HepG2 (cell line): ENCODE data around the gene NBPF1. TPM values are rescaled to one million over a fixed set of nuclear protein-coding genes. Genes with fewer than 3 reads are reported as not detected.

Source experiments
- GATAD2A ChIP-seq: IDR thresholded peaks from 2 replicates; pipeline ENCODE4 v1.6.1; 2016
- HDAC2 ChIP-seq: sonication (generic); formaldehyde crosslinking; IDR thresholded peaks from 2 replicates; pipeline ENCODE4 v1.4.0; 2020; ENCODE audit warnings: missing genetic modification reagents
- PHF20 ChIP-seq: sonication (generic); formaldehyde crosslinking; IDR thresholded peaks from 2 replicates; pipeline ENCODE4 v1.5.0; 2020; ENCODE audit warnings: mild to moderate bottlenecking, missing genetic modification reagents
- TAF15 ChIP-seq: fragments of 200-400 bp; formaldehyde crosslinking; IDR thresholded peaks from one replicate; pipeline ENCODE4 v1.6.1; 2018; ENCODE audit warnings: mild to moderate bottlenecking, low read depth, low read length; ENCODE audit not compliant: poor library complexity, severe bottlenecking
- XBP1 ChIP-seq: sonication (generic); formaldehyde crosslinking; IDR thresholded peaks from 2 replicates; pipeline ENCODE4 v1.5.0; 2020; ENCODE audit warnings: missing genetic modification reagents
- ZNF207 ChIP-seq: fragments of 450-650 bp; IDR thresholded peaks from 2 replicates; pipeline ENCODE4 v1.6.1; 2016; ENCODE audit warnings: antibody characterized with exemption, borderline replicate concordance
- ZNF382 ChIP-seq: sonication (generic); formaldehyde crosslinking; IDR thresholded peaks from 2 replicates; pipeline ENCODE4 v1.5.0; 2020; ENCODE audit warnings: missing genetic modification reagents, mild to moderate bottlenecking, borderline replicate concordance
- polyA plus RNA-seq, 8 experiments: library from polyadenylated mRNA; depleted of rRNA in 3 of 8; stranded (reverse) in 7 of 8; unstranded in 1 of 8; fragments of >200 nt; fragmentation: Illumina TruSeq in 4 of 8; extraction: Trizol in 4 of 8; gene quantifications; 2 replicates each; pipeline versions ENCODE4 v1.2.1 to v1.2.3, GENCODE V29; 2011 to 2016; ENCODE audit warnings: low read depth in 4 of 8, missing spikeins in 1 of 8, mixed read lengths in 1 of 8; ENCODE audit not compliant: insufficient read depth in 1 of 8
- total RNA-seq, 5 experiments: library from RNA; depleted of rRNA; stranded (reverse); fragments of >200 nt; fragmentation: Illumina TruSeq; extraction: Trizol; gene quantifications; 2 replicates each; pipeline ENCODE4 v1.2.3, GENCODE V29; 2016; ENCODE audit warnings: low read depth in 1 of 5
- TF ChIP-seq, protein P1 (sequence below), 2 experiments: fragments of 450-650 bp in 1 of 2; sonication (generic) in 1 of 2; formaldehyde crosslinking in 1 of 2; IDR thresholded peaks; 2 replicates each; pipeline versions ENCODE4 v1.6.1 to v1.8.0; 2016 to 2022; ENCODE audit warnings: antibody characterized with exemption in 1 of 2, mild to moderate bottlenecking in 1 of 2, missing genetic modification reagents in 1 of 2
- TF ChIP-seq, protein P2 (sequence below): IDR thresholded peaks from 2 replicates; pipeline ENCODE4 v1.6.1; 2016; ENCODE audit warnings: low read depth
- TF ChIP-seq, protein P3 (sequence below): sonication (generic); formaldehyde crosslinking; IDR thresholded peaks from 2 replicates; pipeline ENCODE4 v1.4.0; 2020; ENCODE audit warnings: missing genetic modification reagents
- TF ChIP-seq, protein P4 (sequence below): sonication (generic); formaldehyde crosslinking; IDR thresholded peaks from 2 replicates; pipeline ENCODE4 v1.4.0; 2020; ENCODE audit warnings: missing genetic modification reagents

NBPF1 gene
- total and polyA plus RNA-seq, 2 of the 13 experiments (the other 11 are each of a cell fraction or from before 2014, with no cell fraction given) = 30.3 to 35.6 TPM

DNA sequence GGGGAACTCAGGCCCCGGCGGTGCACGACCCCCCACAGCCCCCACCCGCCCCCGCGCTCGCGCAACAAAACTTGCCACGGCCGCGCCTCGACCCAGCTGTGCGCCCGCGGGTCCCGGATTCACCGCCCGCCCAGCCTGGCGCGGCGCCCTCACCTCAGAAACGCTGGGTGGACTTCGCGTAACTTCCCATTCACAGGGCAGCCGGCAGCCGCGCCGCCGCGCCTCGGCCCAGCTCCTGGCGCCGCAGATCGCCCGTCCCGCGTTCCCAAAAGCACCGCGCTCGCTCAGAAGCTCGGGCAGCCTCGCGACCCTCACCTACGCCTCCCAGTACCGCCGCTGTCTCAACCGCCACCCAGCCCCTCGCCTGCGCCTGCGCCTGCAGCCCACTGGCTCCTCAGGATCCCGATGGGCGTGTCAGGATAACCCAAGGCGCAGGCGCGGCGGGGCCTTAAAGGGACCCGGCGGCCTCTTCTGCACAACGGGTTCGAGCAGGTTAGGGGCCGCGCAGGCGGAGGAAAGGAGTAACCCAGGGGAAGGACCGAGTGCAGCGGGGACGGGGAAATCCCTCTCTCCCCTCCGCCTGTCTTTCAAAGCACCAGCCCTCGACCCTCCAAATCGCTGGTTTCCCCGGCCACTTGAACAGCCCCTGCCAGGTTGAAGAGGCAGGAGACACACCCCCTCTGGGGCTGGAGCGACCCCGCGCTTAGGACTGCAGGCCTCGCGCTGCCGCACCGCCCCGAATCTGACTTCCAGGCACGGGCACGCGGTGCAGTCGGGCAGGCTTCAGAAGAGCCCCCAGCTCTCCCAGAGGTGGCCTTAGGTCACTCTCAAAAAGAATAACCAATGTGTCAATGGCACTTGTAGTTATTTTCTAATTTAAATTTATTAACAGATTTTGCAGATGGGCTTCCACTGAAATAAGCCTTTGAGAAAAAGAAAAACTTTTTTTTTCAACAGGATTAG, at the start of gene NBPF1 (continued):
- TF ChIP-seq, protein P1, sequence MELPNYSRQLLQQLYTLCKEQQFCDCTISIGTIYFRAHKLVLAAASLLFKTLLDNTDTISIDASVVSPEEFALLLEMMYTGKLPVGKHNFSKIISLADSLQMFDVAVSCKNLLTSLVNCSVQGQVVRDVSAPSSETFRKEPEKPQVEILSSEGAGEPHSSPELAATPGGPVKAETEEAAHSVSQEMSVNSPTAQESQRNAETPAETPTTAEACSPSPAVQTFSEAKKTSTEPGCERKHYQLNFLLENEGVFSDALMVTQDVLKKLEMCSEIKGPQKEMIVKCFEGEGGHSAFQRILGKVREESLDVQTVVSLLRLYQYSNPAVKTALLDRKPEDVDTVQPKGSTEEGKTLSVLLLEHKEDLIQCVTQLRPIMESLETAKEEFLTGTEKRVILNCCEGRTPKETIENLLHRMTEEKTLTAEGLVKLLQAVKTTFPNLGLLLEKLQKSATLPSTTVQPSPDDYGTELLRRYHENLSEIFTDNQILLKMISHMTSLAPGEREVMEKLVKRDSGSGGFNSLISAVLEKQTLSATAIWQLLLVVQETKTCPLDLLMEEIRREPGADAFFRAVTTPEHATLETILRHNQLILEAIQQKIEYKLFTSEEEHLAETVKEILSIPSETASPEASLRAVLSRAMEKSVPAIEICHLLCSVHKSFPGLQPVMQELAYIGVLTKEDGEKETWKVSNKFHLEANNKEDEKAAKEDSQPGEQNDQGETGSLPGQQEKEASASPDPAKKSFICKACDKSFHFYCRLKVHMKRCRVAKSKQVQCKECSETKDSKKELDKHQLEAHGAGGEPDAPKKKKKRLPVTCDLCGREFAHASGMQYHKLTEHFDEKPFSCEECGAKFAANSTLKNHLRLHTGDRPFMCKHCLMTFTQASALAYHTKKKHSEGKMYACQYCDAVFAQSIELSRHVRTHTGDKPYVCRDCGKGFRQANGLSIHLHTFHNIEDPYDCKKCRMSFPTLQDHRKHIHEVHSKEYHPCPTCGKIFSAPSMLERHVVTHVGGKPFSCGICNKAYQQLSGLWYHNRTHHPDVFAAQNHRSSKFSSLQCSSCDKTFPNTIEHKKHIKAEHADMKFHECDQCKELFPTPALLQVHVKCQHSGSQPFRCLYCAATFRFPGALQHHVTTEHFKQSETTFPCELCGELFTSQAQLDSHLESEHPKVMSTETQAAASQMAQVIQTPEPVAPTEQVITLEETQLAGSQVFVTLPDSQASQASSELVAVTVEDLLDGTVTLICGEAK (IDR thresholded peaks at IDR 0.05) = no peak
- TF ChIP-seq, protein P1 (CRISPR knock-in tag; IDR thresholded peaks at IDR 0.05) = no peak
- no peak for TF ChIP-seq ZNF382 (CRISPR knock-in tag)
- TF ChIP-seq HDAC2 (CRISPR knock-in tag) = peak; percentile 90
- TF ChIP-seq XBP1 (CRISPR knock-in tag) = peak; percentile 75
- TF ChIP-seq, protein P2, sequence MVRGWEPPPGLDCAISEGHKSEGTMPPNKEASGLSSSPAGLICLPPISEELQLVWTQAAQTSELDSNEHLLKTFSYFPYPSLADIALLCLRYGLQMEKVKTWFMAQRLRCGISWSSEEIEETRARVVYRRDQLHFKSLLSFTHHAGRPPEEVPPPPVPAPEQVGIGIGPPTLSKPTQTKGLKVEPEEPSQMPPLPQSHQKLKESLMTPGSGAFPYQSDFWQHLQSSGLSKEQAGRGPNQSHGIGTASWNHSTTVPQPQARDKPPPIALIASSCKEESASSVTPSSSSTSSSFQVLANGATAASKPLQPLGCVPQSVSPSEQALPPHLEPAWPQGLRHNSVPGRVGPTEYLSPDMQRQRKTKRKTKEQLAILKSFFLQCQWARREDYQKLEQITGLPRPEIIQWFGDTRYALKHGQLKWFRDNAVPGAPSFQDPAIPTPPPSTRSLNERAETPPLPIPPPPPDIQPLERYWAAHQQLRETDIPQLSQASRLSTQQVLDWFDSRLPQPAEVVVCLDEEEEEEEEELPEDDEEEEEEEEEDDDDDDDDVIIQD (CRISPR knock-in tag) = peak; percentile 76
- no peak for TF ChIP-seq PHF20 (CRISPR knock-in tag)
- TF ChIP-seq, protein P3, sequence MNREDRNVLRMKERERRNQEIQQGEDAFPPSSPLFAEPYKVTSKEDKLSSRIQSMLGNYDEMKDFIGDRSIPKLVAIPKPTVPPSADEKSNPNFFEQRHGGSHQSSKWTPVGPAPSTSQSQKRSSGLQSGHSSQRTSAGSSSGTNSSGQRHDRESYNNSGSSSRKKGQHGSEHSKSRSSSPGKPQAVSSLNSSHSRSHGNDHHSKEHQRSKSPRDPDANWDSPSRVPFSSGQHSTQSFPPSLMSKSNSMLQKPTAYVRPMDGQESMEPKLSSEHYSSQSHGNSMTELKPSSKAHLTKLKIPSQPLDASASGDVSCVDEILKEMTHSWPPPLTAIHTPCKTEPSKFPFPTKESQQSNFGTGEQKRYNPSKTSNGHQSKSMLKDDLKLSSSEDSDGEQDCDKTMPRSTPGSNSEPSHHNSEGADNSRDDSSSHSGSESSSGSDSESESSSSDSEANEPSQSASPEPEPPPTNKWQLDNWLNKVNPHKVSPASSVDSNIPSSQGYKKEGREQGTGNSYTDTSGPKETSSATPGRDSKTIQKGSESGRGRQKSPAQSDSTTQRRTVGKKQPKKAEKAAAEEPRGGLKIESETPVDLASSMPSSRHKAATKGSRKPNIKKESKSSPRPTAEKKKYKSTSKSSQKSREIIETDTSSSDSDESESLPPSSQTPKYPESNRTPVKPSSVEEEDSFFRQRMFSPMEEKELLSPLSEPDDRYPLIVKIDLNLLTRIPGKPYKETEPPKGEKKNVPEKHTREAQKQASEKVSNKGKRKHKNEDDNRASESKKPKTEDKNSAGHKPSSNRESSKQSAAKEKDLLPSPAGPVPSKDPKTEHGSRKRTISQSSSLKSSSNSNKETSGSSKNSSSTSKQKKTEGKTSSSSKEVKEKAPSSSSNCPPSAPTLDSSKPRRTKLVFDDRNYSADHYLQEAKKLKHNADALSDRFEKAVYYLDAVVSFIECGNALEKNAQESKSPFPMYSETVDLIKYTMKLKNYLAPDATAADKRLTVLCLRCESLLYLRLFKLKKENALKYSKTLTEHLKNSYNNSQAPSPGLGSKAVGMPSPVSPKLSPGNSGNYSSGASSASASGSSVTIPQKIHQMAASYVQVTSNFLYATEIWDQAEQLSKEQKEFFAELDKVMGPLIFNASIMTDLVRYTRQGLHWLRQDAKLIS = peak; percentile 91
- peak; percentile 86 for TF ChIP-seq TAF15
- TF ChIP-seq ZNF207 = no peak
- TF ChIP-seq GATAD2A (CRISPR knock-in tag) = peak; percentile 86
- TF ChIP-seq, protein P4, sequence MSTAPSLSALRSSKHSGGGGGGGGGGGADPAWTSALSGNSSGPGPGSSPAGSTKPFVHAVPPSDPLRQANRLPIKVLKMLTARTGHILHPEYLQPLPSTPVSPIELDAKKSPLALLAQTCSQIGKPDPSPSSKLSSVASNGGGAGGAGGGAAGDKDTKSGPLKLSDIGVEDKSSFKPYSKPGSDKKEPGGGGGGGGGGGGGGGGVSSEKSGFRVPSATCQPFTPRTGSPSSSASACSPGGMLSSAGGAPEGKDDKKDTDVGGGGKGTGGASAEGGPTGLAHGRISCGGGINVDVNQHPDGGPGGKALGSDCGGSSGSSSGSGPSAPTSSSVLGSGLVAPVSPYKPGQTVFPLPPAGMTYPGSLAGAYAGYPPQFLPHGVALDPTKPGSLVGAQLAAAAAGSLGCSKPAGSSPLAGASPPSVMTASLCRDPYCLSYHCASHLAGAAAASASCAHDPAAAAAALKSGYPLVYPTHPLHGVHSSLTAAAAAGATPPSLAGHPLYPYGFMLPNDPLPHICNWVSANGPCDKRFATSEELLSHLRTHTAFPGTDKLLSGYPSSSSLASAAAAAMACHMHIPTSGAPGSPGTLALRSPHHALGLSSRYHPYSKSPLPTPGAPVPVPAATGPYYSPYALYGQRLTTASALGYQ (CRISPR knock-in tag) = peak; percentile 54; the same call in 1 of the 2 replicates
